Endodermal cell (in vitro differentiated cells): ENCODE measurements around the gene RECK. TPM values are rescaled to one million over a fixed set of nuclear protein-coding genes. Genes with fewer than 3 reads are reported as not detected.

Experiments used
- DNase-seq: peaks from one replicate; pipeline ENCODE4 v3.0.0-alpha.2; 2017
- H3K27ac ChIP-seq: 2 replicates; pipeline ENCODE4 v1.5.1; 2013; ENCODE audit warnings: mild to moderate bottlenecking, low read depth, low read length, moderate library complexity
- H3K27me3 ChIP-seq: 2 replicates; pipeline ENCODE4 v1.6.1; 2013; ENCODE audit warnings: mild to moderate bottlenecking, low read length, moderate library complexity; ENCODE audit not compliant: insufficient read depth, control insufficient read depth, poor library complexity, severe bottlenecking
- H3K36me3 ChIP-seq: 2 replicates; pipeline ENCODE4 v1.7.0; 2013; ENCODE audit warnings: mild to moderate bottlenecking, low read length, moderate library complexity; ENCODE audit not compliant: control insufficient read depth, insufficient read depth
- H3K4me1 ChIP-seq: one replicate; pipeline ENCODE4 v1.7.0; 2013; ENCODE audit warnings: low read length; ENCODE audit not compliant: control insufficient read depth, insufficient read depth
- H3K4me3 ChIP-seq: 2 replicates; pipeline ENCODE4 v1.5.1; 2013; ENCODE audit warnings: mild to moderate bottlenecking, low read length, moderate library complexity
- H3K9ac ChIP-seq: 2 replicates; pipeline ENCODE4 v1.6.1; 2013; ENCODE audit warnings: mild to moderate bottlenecking, low read length, moderate library complexity; ENCODE audit not compliant: poor library complexity, severe bottlenecking; ENCODE audit errors: extremely low read depth
- H3K9me3 ChIP-seq: 2 replicates; pipeline ENCODE4 v1.6.1; 2013; ENCODE audit warnings: mild to moderate bottlenecking, low read length, moderate library complexity; ENCODE audit not compliant: control insufficient read depth
- H3K27ac Mint-ChIP-seq: 2 replicates; pipeline ENCODE4 v1.8.0; 2020; ENCODE audit warnings: mixed read lengths
- H3K27me3 Mint-ChIP-seq: 2 replicates; pipeline ENCODE4 v1.8.0; 2021; ENCODE audit warnings: mild to moderate bottlenecking, mixed read lengths; ENCODE audit not compliant: insufficient read depth
- H3K36me3 Mint-ChIP-seq: 2 replicates; pipeline ENCODE4 v1.8.0; 2020; ENCODE audit warnings: low read depth, mixed read lengths
- H3K4me1 Mint-ChIP-seq: 2 replicates; pipeline ENCODE4 v1.8.0; 2020; ENCODE audit warnings: mixed read lengths
- H3K4me3 Mint-ChIP-seq: 2 replicates; pipeline ENCODE4 v1.8.0; 2020; ENCODE audit warnings: mild to moderate bottlenecking, moderate library complexity, mixed read lengths
- H3K9me3 Mint-ChIP-seq: 2 replicates; pipeline ENCODE4 v1.8.0; 2020; ENCODE audit warnings: mild to moderate bottlenecking, mixed read lengths
- CTCF ChIP-seq: fragments of 200-600 bp; sonication (generic); conservative IDR thresholded peaks from 2 replicates; pipeline ENCODE4 v1.5.0; 2021; ENCODE audit warnings: antibody characterized with exemption, mild to moderate bottlenecking
- WGBS, 2 experiments: methylation state at CpG; one replicate each; pipeline versions ENCODE4 v1.1.5 to v1.1.7; 2013; ENCODE audit warnings: missing lambda C conversion rate in 2 of 2, mixed read lengths in 1 of 2; ENCODE audit not compliant: insufficient coverage in 1 of 2, insufficient read length in 1 of 2; 5-methylcytosine and 5-hydroxymethylcytosine counted together
- total RNA-seq, 2 donors: library from RNA; stranded (reverse); fragmentation: NEBNext Ultra II Directional in 1 of 2; extraction: Animal tissue kit (Norgen Biotek cat#: 25700) in 1 of 2; gene quantifications; 2 replicates in 1 of 2; 3 replicates in 1 of 2; pipeline ENCODE4 v1.2.1, GENCODE V29; 2021

Gene RECK
- total RNA-seq, 2 donors from 2014 or later, result 11.5 to 16.1 TPM

GRCh38 chr9:36034234-36034633 is 2.5 kb upstream of the RECK start:
- H3K9me3 ChIP-seq, result no peaks in the 10 kb centered on the region
- DNase-seq, result no peak
- peaks cover 12% of the 10 kb centered on the region for H3K27me3 ChIP-seq
- no peak overlapping the region for H3K27ac ChIP-seq
- Mint-ChIP-seq H3K27ac (no peak overlapping the region), H3K4me1 (peaks cover 7% of the 10 kb centered on the region), H3K36me3 (no peaks in the 10 kb centered on the region), H3K9me3 (no peaks in the 10 kb centered on the region), H3K4me3 (no peak overlapping the region), H3K27me3 (peaks cover 6% of the 10 kb centered on the region)
- no peak overlapping the region for H3K9ac ChIP-seq
- 94% methylated on average over 5 of the region's 5 CpGs; no CpG with 5 or more reads in 1 of the 2 experiments for WGBS, 2 experiments
- no peaks in the 10 kb centered on the region for H3K36me3 ChIP-seq
- no peak overlapping the region for H3K4me3 ChIP-seq
- no peak for TF ChIP-seq CTCF
- H3K4me1 ChIP-seq, result peaks cover 6% of the 10 kb centered on the region

GRCh38 chr9:36035006-36035405 is 1.7 kb upstream of the RECK start:
- peaks cover 11% of the 10 kb centered on the region for H3K4me1 Mint-ChIP-seq
- H3K9me3 ChIP-seq, result no peaks in the 10 kb centered on the region
- TF ChIP-seq CTCF, result no peak
- no peak overlapping the region for H3K27ac Mint-ChIP-seq
- peaks cover 6% of the 10 kb centered on the region for H3K27me3 Mint-ChIP-seq
- no peak overlapping the region for H3K9ac ChIP-seq
- peaks cover 6% of the 10 kb centered on the region for H3K4me1 ChIP-seq
- H3K27ac ChIP-seq, result no peak overlapping the region
- no peak for DNase-seq
- no peaks in the 10 kb centered on the region for H3K36me3 ChIP-seq
- no peak overlapping the region for H3K4me3 ChIP-seq
- no peaks in the 10 kb centered on the region for H3K9me3 Mint-ChIP-seq
- peaks cover 6% of the 10 kb centered on the region for H3K27me3 ChIP-seq
- H3K36me3 Mint-ChIP-seq, result no peaks in the 10 kb centered on the region
- WGBS, 2 experiments, result 96 to 100% methylated on average over 2 of the region's 2 CpGs
- H3K4me3 Mint-ChIP-seq, result no peak overlapping the region

- Histone ChIP-seq H3K4me1 (peaks cover 6% of the 10 kb centered on the region), H3K36me3 (no peaks in the 10 kb centered on the region), H3K9me3 (no peaks in the 10 kb centered on the region), H3K27me3 (no peaks in the 10 kb centered on the region), H3K27ac (peak overlapping the region; percentile 55), H3K4me3 (peak overlapping the region; percentile 92), H3K9ac (peak overlapping the region; percentile 59)
- Mint-ChIP-seq H3K27ac (peak overlapping the region; percentile 89), H3K4me1 (peaks cover 18% of the 10 kb centered on the region), H3K27me3 (peaks cover 2% of the 10 kb centered on the region), H3K36me3 (no peaks in the 10 kb centered on the region), H3K9me3 (no peaks in the 10 kb centered on the region), H3K4me3 (peak overlapping the region; percentile 70)
- no peak for TF ChIP-seq CTCF
- 51 to 64% methylated on average over 11 to 18 of the region's 20 CpGs for WGBS, 2 experiments
- no peak for DNase-seq
Measured at GRCh38 chr9:36036253-36036779, 397 bp upstream of the RECK start.
